GM12878 (cell line): ENCODE data around the gene CD69. TPM values are rescaled to one million over a fixed set of nuclear protein-coding genes. Genes with fewer than 3 reads are reported as not detected.

Source experiments
- ATAC-seq: fragments of 200-7000 bp; cut with Tn5 transposase; 3 replicates; pipeline ENCODE4 v1.9.1; 2020; ENCODE audit warnings: mild to moderate bottlenecking, moderate library complexity
- BruUV-seq: library from RNA; stranded (reverse); fragments of 400-500 nt; replicated peaks from 2 replicates; lab custom pipeline; 2021; lab: Mats Ljungman, UMichigan
- CTCF ChIA-PET: fragments of 300-600 bp; sonication (Branson Sonifier 250); formaldehyde crosslinking; extraction: SDS; loops from one replicate; lab custom pipeline; 2021; ENCODE audit warnings: inconsistent platforms; lab: Yijun Ruan, JAX
- POLR2A ChIA-PET: fragments of 350-600 bp; formaldehyde crosslinking; extraction: SDS; loops from one replicate; lab custom pipeline; 2021; ENCODE audit warnings: inconsistent platforms; lab: Charles Lee
- RAD21 ChIA-PET: fragments of 300-600 bp; sonication (Branson Sonifier 250); formaldehyde crosslinking; loops from one replicate; lab custom pipeline; 2023; ENCODE audit warnings: antibody characterized with exemption; ENCODE audit not compliant: unreplicated experiment; lab: Charles Lee
- SMC1A ChIA-PET: fragments of 300-600 bp; sonication (Branson Sonifier 250); formaldehyde crosslinking; loops from one replicate; lab custom pipeline; 2023; ENCODE audit not compliant: unreplicated experiment, uncharacterized antibody; lab: Charles Lee
- DNase-seq: peaks from one replicate; pipeline ENCODE4 v3.0.0-alpha.2; 2011; ENCODE audit warnings: low read depth, low spot score
- FAIRE-seq: peaks from 3 replicates; lab custom pipeline; 2011; peaks lifted over from hg19 to GRCh38; lab: Jason Lieb, UNC
- H2AFZ ChIP-seq: 2 replicates; pipeline ENCODE4 v1.6.0; 2011; ENCODE audit warnings: low read depth, low read length, control low read depth; ENCODE audit not compliant: control insufficient read depth
- H3K27ac ChIP-seq: 2 replicates; pipeline ENCODE4 v1.5.1; 2011; ENCODE audit warnings: control low read depth; ENCODE audit not compliant: control insufficient read depth, insufficient read depth
- H3K27me3 ChIP-seq, 2 experiments: replicated peaks in 1 of 2; 2 replicates each; pipeline versions ENCODE4 v1.6.0 to v1.6.1; 2011; ENCODE audit warnings: low read length in 1 of 2; ENCODE audit not compliant: control insufficient read depth in 2 of 2, insufficient read depth in 2 of 2
- H3K36me3 ChIP-seq, 2 experiments: 2 replicates each; pipeline ENCODE4 v1.5.1; 2011; ENCODE audit warnings: low read length in 1 of 2; ENCODE audit not compliant: control insufficient read depth in 2 of 2, insufficient read depth in 2 of 2
- H3K4me1 ChIP-seq: 2 replicates; pipeline ENCODE4 v1.6.1; 2011; ENCODE audit warnings: mild to moderate bottlenecking, low read length, moderate library complexity, mixed read lengths; ENCODE audit not compliant: control insufficient read depth, insufficient read depth
- H3K4me2 ChIP-seq: 2 replicates; pipeline ENCODE4 v1.6.0; 2011; ENCODE audit warnings: control low read depth; ENCODE audit not compliant: control insufficient read depth, insufficient read depth
- H3K4me3 ChIP-seq: fragments of 200-600 bp; sonication (generic); 2 replicates; pipeline ENCODE4 v1.5.1; 2016
- H3K79me2 ChIP-seq: 2 replicates; pipeline ENCODE4 v1.6.0; 2011; ENCODE audit warnings: low read length; ENCODE audit not compliant: control insufficient read depth, insufficient read depth
- H3K9ac ChIP-seq: 2 replicates; pipeline ENCODE4 v1.8.0; 2011; ENCODE audit warnings: low read length, control low read depth, mixed read lengths; ENCODE audit not compliant: control insufficient read depth, insufficient read depth
- H3K9me3 ChIP-seq: replicated peaks from 3 replicates; pipeline ENCODE4 v1.5.1; 2011; ENCODE audit warnings: mild to moderate bottlenecking, low read length; ENCODE audit not compliant: control insufficient read depth, insufficient read depth
- H4K20me1 ChIP-seq: 2 replicates; pipeline ENCODE4 v1.6.0; 2011; ENCODE audit not compliant: control insufficient read depth, insufficient read depth
- CEBPB ChIP-seq, 2 experiments: fragments of 150-350 bp in 1 of 2; IDR thresholded peaks; 2 replicates each; pipeline ENCODE4 v1.6.1; 2012 to 2014; ENCODE audit warnings: low read depth in 2 of 2, low read length in 2 of 2, borderline replicate concordance in 1 of 2, inconsistent platforms in 1 of 2
- HDAC6 ChIP-seq: fragments of 200-600 bp; sonication (generic); IDR thresholded peaks from one replicate; pipeline ENCODE4 v1.8.0; 2017; ENCODE audit warnings: antibody characterized with exemption; ENCODE audit not compliant: unreplicated experiment
- MAX ChIP-seq: IDR thresholded peaks from 2 replicates; pipeline ENCODE4 v1.6.1; 2012; ENCODE audit warnings: low read depth, low read length, improper control_type of control experiment
- MEF2A ChIP-seq: IDR thresholded peaks from 2 replicates; pipeline ENCODE4 v1.6.1; 2011; ENCODE audit warnings: low read depth, mild to moderate bottlenecking, low read length, moderate library complexity; ENCODE audit not compliant: insufficient read depth
- MLLT1 ChIP-seq: fragments of 450-650 bp; IDR thresholded peaks from 2 replicates; pipeline ENCODE4 v1.6.1; 2016; ENCODE audit warnings: mild to moderate bottlenecking
- RBBP5 ChIP-seq: fragments of 200-600 bp; sonication (generic); conservative IDR thresholded peaks from 2 replicates; pipeline ENCODE4 v1.6.1; 2016
- whole genome bisulfite sequencing: methylation state at CpG from one replicate; pipeline ENCODE4 v1.1.6; 2016; ENCODE audit warnings: low lambda C conversion rate; ENCODE audit not compliant: insufficient replicate concordance, insufficient coverage; ENCODE audit errors: missing lambda C conversion rate; 5-methylcytosine and 5-hydroxymethylcytosine counted together
- in situ Hi-C: fragments of 300-500 bp; cut with MboI; formaldehyde crosslinking; loops from 9 replicates; pipeline ENCODE4 v1.14.3; 2018; ENCODE audit warnings: mixed read lengths
- intact Hi-C: fragments of 100-400 bp; cut with micrococcal nuclease; formaldehyde crosslinking; loops from one replicate; pipeline ENCODE4 v1.14.2; 2022; ENCODE audit not compliant: unreplicated experiment
- polyA plus RNA-seq, 11 experiments: library from polyadenylated mRNA; depleted of rRNA in 4 of 11; unstranded in 6 of 11; stranded (reverse) in 5 of 11; fragments of >200 nt; fragmentation: Nextera tagmentation in 4 of 11; fragmentation: Illumina TruSeq in 1 of 11; extraction: Ambion mirVana in 4 of 11; extraction: Trizol in 1 of 11; gene quantifications; 1 replicate in 1 of 11; 2 replicates in 10 of 11; pipeline versions ENCODE4 v1.2.1 to v1.2.3, GENCODE V29; 2011 to 2016; ENCODE audit warnings: inconsistent platforms in 2 of 11, missing spikeins in 2 of 11, low read depth in 1 of 11
- total RNA-seq, 4 experiments: library from RNA; depleted of rRNA in 3 of 4; stranded (reverse); fragments of >200 nt in 3 of 4; fragmentation: Illumina TruSeq in 1 of 4; extraction: Trizol in 1 of 4; gene quantifications; 2 replicates each; pipeline versions ENCODE4 v1.2.1 to v1.2.3, GENCODE V29; 2013 to 2021

The CD69 gene
- total and polyA plus RNA-seq, 10 of the 15 experiments (the other 5 are each of a cell fraction or from before 2014, with no cell fraction given) = 7.3 to 156 (median 15.0) TPM

- POLR2A ChIA-PET = interaction anchor here (1.4 to 2.8 kb wide), 3 partner anchors 36 to 109 kb away, joined by 3 to 12 read pairs (median 6); partner anchors contain the start of gene CLEC2B
- H3K79me2 ChIP-seq = peaks cover 41% of the 10 kb centered on the region
- peak overlapping the region; percentile 46; the same call in 1 of the 2 replicates for H3K4me2 ChIP-seq
- no peaks in the 10 kb centered on the region for H3K27me3 ChIP-seq
- no peaks in the 10 kb centered on the region for H4K20me1 ChIP-seq
- peaks cover 0 to 6% of the 10 kb centered on the region in 2 experiments; a peak in 2 of 4 replicates for H3K36me3 ChIP-seq
- H2AFZ ChIP-seq = no peak overlapping the region
- H3K4me3 ChIP-seq = peak overlapping the region; percentile 87
- DNase-seq = no peak
- peaks cover 13% of the 10 kb centered on the region for H3K4me1 ChIP-seq
- CTCF ChIA-PET = interaction anchor here (1.1 to 19.3 kb wide), 7 partner anchors 9 to 393 kb away, joined by 3 to 835 read pairs (median 10); no protein-coding TSS in a partner anchor
- TF ChIP-seq MEF2A (no peak), MLLT1 (peak; percentile 40), MAX (no peak), RBBP5 (no peak), HDAC6 (peak; percentile 54), CEBPB (IDR thresholded peaks at IDR 0.05; ENCODE audit: borderline replicate concordance in 1 of 2, low read depth in 2 of 2, low read length in 2 of 2) (no peak)
- intact Hi-C loops (no loop called here), in situ Hi-C loops (no loop called here)
- BruUV-seq = no TSS peak
- 65% methylated on average over 1 of the region's 1 CpG for WGBS
- FAIRE-seq = no peak
- H3K9me3 ChIP-seq = no peaks in the 10 kb centered on the region; the same call in 1 of the 3 replicates
- RAD21 ChIA-PET = interaction anchor here (1.1 to 17.5 kb wide), 5 partner anchors 9 to 109 kb away, joined by 3 to 577 read pairs (median 58); partner anchors contain the start of gene CLEC2B
- peak overlapping the region; percentile 16 for H3K27ac ChIP-seq
- SMC1A ChIA-PET = interaction anchor here (1.2 to 22.8 kb wide), 6 partner anchors 8 to 107 kb away, joined by 4 to 814 read pairs (median 18); no protein-coding TSS in a partner anchor
- peak overlapping the region; percentile 51; the same call in 1 of the 2 replicates for H3K9ac ChIP-seq
- ATAC-seq = no peak
Observed at GRCh38 chr12:9759694-9760093, 1.0 kb downstream of the CD69 start.
